SW 1271 (cell line): ENCODE results near the gene KIF12.
"Not testable (repeated sequence)": the region's sequence is repeated elsewhere in the genome, so short reads cannot be mapped to it uniquely, and the experiment has no call there.

ENCODE experiments used
- DNase-seq, 2 experiments: peaks; one replicate each; lab custom pipeline; 2025; lab: John Stamatoyannopoulos, UW

Gene KIF12

DNA sequence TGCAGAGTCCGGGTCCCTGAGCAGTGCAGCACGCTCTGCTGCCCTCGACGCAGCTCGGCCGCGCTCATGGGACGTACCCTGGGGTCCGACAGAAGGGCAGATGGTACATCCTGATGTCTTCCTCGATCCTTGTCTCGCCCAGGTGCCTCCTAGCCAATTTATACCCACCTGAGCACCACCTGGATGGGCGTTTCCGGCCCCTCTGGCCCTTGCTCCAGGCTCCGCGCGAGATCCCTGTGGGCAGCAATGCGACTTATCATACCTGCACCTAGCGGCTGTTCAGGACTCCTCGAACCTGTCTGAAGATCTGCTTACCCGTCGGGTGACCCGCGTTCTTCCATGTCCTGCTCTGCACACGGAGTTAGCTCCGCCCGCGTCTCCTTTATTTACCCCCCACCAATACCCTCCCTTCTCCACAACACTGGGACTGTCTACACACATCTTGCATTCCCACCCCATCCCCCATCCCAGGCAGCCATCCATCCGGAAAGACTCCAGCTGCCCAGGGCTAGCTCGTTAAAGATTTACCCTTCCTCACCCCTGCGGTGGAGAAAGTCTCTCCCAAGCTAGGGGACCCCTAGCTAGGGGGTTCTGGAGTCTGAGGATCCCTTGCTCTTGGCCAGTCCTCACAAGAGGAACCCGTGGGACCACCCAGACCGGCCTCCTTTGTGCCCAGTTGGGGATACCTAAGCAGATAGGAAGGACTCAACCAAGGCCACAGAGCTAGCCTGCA lies at the start of gene KIF12:
Gene KIF12 (minus strand): TSS at position 357 of the 733 bp plus-strand sequence. CDS start 16 bp downstream, at position 341.
- no peak for DNase-seq

DNA sequence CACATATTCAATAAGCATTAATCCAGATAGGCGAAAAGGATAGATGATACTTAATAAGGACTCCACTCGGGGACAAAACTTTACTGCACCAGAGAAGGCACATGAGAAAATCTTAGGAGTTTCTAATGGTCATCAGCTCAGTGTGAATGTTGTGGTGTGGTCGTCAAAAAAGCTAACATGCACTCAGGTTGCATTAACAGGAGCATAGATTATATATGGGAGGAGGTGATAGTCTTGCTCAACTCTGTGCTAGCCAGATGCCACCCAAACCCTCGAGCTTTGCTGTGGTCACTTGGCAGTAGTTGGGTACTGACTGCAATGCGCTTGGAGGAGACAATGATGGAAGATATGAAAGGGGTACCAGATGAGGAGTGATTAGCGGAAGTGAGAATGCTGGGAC lies 47.6 kb upstream of the KIF12 start:
- no peak for DNase-seq

DNA sequence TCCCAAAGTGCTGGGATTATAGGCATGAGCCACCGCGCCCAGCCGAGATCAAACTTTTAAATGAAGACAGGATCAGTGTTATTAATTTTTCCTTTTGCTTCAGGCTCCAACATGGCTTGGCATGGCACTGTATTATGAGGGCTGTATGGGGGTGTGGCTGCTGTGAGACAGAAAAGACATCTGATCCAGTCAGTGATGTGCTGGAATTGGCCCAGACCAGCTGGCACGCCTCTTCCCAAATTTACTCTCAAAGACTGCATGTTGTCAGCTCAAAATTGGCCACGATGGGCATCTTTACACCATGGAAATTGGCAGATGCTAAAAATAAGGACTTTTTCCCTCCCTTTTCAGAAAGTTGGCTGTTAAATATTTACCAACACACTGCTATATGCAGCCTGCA lies 44.1 kb upstream of the KIF12 start:
- DNase-seq: no peak

DNA sequence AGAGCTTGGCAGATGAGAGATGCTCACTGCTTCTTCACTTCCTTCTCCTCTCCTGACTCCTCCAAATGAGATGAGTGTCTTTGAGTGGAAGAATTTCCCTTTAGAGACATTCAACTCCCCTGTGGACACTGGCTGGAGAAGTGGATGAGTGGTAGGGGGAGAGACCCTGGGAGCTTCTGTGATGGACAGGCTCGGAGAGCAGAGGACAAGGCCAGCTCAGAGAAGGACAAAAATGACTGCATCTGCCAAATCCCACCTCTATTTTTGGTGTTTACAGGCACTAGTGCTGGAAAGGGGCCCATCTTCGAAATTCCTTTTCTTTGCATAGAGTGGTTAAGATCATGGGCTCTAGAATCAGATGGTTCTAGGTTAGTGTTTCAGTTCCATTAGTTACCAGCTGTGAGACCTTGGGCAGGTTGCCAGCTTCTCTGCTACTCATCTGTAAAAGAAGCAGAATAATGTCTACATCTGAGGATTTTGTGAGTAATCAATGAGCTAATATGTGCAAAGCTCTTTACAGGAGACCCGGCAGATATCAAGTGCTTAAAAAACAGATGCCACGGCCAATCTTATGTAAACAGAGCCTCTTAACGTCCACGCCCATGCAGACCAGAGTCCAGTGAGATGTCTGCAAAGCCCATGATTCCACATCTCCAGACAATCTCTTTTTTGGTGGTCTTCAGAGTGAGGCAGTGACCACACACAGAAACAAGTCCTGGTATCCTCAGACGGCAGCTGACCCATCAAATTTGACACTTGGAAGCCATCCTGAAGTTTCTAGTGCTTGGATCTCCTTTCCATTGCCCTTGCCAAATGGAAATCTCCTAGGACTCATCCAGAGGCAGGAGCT lies 42.7 kb upstream of the KIF12 start:
- no peak for DNase-seq

DNA sequence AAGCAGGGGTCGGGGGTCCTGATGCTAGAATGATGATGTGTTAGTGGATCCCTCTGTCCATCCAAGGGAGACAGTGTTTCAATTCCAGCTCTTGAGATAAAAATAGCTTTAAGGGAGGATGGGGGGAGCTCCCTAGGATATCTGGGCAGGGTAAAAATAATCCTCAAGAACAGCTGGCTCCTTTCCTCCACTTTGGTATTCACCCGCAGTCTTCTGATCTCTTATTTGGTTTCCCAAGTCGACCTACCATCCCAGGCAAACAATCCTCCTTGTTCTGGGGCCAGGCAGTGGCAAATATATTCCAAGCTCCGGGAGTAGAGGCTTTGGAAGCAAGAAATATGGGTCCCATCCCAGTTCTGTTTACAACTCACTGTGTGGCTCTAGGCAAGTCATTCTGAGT lies 41.8 kb upstream of the KIF12 start:
- no peak for DNase-seq

DNA sequence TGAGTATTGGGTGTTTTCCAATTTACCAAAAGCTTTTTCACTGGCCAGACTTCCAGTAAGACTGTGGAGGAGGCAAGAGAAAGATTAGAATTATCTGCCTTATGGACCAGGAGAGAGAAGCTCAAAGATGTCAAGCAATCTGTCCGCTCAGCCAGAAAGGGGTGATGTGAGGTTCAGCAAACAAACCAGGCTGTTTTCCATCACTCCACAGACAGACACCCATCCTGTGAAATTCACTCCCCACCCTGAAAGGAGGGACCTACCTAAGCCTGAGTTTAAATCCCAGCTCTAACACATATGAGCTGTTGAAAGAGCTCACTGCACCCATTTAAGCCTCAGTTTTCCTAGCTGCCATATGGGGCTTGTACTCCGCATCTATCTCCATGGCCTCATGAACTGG lies 41.3 kb upstream of the KIF12 start:
- DNase-seq: no peak

DNA sequence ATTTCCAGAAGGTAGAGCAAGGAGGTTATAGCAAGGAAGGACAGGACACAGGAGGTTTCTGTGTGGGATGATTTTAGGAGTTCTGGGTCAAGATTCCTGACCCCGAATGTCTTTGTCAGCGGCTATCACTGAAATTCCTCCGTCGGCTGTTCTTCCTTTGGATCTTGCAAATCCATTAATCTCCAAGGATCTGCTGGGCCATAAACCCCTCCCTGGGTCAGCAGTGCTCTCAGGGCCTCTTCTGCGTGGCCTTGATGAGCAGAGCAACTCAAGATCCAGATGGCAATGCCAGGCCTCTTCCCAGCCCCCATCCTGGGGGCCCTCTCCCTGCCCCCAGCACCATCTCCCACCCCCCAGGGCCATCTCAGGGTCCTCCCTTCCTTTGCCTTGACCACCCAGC lies 40.0 kb upstream of the KIF12 start:
- DNase-seq: no peak

DNA sequence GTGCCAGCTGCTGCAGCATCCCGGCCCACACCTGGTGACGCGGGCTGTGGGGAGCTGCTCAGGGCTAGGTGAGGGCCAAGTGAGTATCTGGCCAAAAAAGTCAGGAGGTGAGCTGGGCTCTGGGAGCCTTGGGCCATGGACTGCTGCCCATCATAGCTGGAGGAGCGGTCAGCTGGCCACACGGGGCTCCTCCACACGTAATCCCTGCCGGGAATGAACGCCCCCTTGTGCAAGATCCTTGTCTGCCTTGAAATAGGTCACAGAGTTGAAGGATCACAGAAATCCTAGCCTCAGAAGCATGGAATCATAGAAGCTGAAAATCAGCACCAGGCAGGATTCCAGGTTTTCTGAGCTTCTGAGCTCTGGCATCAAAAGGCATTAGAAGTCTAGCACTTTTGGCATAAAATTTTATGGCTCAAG lies 39.5 kb upstream of the KIF12 start:
- no peak for DNase-seq

DNA sequence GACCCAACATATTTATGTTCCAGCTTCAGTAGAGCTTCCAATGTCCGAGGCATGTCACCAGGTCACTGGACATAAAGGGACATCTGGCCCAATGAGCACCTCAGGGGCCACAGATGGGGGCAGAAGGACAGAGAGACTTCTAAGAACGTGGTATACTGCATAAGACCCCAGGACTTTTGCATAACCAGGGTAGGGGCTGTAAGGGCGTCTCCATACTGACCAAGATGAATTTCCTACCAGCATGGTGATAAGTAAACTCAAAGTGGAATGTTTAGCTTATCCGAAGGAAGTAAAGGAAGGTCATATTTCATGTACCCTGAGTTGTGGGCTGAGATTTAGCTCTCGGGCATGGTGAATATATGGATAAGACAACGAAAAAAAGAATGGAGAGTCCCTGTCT lies 38.7 kb upstream of the KIF12 start:
- DNase-seq: no peak

DNA sequence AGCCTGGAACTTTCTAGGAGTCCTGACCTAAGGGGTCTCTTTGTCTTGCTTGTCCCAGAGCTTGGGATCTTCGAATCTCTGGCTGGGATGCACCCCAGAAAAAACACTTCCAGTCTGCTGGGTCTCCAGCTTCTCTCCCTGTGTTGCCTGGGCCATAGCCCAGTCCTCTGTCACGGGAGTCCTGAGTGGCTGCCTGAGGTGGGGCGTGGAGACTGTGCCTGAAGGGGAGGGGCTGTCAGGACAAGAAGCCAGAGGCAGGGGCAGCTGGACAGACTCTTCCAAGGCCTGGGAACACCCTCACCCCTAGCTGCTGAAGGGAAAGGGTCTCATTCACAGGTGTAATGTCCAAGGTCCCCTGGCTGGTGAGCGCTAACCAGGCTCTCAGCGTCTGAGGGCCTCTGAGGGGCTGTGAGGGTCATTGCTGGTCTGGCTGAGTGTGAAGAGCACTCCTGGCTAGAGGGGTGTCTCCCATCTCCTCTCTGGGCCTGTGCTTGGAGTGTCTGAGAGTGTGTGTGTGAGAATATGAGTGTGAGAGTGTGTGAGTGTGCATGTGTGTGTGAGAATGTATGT lies 35.8 kb upstream of the KIF12 start:
- no peak for DNase-seq

DNA sequence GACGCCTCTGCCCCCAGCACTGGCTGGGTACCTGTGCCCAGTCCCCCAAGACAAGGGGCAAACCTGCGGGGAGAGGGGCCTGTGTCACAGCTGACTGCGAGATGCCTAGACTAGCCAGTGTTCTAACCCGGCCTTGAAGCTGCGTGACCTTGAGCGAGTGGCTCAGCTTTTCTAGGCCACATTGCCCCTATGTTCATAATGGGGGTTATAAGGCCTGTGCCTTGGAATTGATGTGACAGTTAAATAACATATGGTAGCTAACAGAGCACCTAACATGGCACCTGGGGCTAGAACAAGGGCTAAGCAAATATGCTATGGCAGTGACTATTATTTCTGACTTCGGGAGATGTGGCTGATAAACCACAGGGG lies 33.4 kb upstream of the KIF12 start:
- DNase-seq: no peak

DNA sequence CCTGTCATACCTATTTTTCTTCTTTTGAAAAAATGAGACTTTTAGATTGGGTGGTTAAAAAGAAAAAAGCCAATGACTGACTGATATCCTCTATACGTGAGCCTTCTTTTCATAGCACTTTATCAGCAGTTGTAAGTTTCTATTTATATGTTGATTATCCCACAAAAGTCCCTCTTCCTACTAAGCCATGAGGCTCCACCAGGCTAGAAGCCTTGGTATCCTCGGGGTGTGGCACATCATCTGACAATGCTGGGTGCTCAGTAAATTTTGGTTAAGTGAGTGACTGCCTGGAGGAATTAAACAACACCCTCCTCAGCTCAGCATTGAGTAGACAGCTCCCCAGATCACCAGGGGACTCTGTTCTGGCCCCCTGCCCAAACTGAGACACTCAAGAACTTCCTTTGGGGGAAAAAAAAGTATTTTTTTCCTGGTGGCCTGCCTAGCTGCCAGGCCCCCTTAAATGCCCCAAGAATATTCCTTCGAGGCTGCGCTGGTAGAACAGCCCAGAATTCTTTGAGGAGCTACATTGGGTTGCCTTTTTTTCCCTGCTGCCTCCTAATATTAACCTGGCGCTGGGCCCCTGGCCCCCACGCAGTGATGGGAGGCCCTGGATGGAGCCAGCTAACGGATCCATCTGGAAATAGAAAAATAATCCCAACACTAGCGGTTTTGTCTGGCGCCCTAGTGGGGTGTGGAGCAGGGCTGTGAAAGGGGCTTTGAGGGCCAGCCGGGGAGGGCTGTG lies 32.9 kb upstream of the KIF12 start:
- DNase-seq: no peak

DNA sequence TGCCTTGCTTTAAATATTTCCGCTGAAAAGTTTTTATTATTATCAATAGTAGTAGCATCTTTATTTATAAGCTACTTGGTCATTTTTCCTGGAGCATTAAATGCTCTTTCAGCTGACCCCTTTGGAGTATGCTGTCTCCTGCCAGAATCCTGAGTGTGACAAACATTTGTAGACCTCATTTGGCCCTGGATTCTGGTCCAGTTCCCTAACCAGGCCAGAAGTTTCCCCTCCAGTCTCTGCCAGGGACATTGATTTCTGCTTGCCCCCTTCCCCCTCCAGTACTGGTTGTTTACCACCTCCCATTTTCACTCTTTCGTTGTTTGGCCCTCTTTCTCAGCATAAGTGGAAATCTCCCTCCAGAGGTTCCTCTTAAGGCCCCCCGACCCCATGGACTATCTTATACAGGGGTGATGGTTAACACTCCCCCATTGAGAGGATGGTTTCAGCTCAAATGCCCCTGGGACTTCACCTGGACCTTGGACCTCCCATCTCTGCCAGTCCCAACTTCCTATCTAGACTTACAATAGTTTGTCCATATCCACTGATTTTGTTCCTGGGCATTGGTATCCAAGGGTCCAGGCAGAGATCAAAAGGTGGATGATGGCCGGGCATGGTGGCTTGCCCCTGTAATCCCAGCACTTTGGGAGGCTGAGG lies 31.7 kb upstream of the KIF12 start:
- no peak for DNase-seq

DNA sequence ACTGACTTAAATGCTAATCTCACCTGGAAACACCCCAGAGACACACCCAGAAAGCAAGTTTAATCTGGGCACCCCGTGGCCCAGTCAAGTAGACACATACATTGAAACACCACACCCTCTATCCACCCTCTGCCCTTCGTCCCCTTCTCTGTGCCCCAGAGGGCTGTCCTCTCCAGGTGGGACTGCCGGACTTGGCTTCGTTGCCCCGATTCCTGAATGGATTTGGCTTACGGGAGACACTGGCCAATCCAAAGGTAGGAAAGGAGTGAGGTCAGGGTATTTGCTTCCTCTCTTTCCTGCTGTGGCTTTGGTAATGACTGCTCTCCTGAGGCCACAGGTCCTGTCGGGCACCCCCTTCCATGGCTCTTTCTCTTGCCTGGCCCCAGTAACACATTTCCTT lies 31.0 kb upstream of the KIF12 start:
- DNase-seq: no peak

DNA sequence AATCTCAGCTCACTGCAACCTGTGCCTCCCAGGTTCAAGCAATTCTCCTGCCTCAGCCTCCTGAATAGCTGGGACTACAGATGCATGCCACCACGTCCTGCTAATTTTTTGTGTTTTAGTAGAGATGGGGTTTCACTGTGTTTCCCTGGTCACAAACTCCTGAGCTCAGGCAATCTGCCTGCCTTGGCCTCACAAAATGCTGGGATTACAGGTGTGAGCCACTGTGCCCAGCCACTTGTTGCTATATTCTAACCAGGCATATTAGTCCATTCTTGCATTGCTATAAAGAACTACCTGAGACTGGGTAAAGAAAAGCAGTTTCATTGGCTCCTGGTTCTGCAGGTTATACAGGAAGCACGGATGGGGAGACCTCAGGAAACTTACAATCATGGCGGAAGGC lies 29.7 kb upstream of the KIF12 start:
- DNase-seq: not testable (repeated sequence)

DNA sequence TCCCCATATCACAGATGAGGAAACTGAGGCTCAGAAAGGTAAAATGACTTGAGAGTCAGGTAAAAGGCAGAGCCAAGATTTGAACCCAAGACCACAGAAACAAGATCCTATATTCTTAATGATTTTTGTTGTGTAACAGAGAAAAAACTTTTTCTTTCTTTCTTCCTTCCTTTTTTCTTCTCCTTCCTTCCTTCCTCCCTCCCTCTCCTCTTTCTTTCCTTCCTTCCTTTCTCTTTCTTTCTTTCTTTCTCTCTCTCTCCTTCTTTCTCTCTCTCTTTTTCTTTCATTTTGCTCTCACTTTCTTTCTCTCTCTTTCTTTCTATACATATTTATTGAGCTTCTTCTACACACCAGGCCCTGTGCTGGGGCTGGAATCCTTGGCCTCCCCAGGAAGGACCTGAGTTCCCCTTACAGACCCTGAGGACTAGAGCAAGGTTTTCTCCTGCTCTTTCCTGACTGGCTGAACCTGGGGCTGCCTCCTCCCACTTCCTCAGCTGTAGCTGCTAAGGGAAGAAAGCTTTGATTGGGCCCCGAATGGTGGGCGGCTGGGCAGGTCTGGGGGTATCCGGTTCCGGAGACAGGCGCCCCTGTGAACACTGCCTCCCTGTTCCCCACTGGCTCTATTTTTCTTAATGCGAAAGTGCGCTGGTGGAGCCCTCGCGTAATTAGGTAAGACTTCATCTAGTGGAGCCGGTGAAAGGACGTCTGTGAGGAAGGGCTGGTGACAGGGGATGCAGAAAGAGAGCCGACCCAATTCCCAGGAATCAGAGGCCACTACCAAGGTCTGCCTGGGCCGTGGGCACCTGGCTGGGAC lies 27.4 kb upstream of the KIF12 start:
- DNase-seq: no peak

DNA sequence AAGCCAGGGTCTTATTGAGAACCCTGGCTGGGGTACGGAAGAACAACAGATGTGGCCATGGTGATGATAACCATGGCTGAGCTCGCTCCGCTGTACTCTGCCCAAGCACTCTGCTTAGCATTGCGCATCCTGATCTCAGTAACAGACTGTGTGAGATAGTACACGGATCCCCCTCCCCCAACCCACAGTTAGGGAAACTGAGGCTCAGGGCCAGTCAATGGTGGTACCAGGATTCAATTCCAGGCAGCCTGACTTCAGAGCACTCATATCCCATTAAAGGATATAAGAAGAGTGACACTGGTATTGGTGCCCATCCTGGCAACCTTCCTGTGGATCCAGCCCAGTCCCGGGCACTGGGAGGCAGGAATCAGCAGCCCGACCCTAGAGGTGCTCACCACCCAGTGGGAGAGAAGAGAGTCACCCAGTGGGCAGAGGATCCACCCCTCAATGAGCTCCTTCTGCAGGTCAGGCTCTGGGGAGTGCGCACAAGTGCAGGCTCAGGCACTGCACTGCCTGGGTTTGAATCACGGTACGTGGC lies 26.5 kb upstream of the KIF12 start:
- DNase-seq: no peak

DNA sequence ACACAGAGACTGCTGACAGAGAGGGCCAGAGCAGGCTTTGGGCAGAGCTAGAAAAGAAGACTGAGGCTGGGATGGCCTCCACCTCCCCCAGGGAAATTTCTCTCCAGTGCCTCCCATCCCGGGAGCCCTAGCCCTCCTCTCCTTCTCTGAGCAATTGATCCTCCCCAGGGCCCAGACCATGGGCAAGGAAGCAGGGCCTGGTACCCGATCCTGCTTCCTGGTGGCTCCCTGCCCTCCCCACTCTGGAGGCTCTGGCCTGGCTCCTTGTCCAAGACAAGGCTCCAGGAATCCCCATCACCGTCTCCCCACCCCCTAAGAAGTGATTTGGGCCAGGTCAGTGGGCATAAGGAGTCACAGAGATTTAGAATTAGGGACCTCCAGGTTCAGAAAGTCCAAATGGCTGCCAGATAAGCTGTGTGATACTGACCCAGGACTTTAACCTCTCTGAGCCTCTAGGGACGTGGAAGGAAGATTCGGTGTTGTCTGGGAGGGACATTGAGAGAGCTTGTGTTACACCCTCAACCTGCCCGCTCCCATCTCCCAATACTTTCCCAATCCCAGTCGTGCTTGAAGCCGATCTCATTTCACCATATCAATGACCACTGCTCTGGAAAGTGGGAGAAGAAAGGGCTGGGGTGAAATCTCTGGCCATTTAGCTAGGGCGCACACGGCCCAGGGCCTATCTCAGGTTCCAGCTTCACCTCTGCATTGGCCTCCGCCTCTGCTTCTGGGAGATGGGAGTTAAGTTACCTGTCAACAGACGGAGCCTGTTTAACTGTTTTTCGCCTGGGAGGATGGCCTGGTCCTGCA lies 25.8 kb upstream of the KIF12 start:
- no peak for DNase-seq

DNA sequence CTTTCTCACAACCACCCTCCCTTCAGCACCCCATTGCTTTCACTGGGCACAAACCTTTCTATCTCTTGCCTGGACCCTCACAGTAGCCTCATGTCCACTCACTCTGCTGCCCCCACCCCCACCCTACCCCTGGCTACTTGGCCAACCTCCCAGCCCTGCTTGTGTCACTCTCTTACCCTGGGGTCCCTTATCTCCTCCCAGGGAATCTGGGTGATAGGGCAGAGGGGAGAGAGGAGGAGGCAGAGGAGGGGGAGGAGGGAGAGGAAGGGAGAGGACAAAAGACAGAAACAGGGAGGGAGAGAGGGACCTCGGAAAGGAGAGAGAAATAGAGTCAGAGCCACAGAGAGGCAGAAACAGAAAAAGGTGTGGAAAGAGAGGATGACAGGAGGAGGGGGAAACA lies 25.0 kb upstream of the KIF12 start:
- DNase-seq: no peak
